Fibroblast of mammary gland (primary cell): ENCODE measurements around the gene SYPL2.
A peak's percentile ranks its signal among the peaks of the same experiment; 100 is the strongest.

Experiments used
- DNase-seq: peaks from one replicate; pipeline ENCODE4 v3.0.0-alpha.2; 2010; ENCODE audit warnings: low read depth
- H3K4me3 ChIP-seq: 2 replicates; pipeline ENCODE4 v1.5.1; 2011; ENCODE audit warnings: low read depth, mild to moderate bottlenecking, low read length, moderate library complexity; ENCODE audit not compliant: control insufficient read depth
- TF ChIP-seq, protein P1 (sequence below): conservative IDR thresholded peaks from 2 replicates; pipeline ENCODE4 v1.5.1; 2011; ENCODE audit warnings: low read depth, low read length, inconsistent platforms; ENCODE audit not compliant: control insufficient read depth, insufficient read depth

SYPL2 gene

DNA sequence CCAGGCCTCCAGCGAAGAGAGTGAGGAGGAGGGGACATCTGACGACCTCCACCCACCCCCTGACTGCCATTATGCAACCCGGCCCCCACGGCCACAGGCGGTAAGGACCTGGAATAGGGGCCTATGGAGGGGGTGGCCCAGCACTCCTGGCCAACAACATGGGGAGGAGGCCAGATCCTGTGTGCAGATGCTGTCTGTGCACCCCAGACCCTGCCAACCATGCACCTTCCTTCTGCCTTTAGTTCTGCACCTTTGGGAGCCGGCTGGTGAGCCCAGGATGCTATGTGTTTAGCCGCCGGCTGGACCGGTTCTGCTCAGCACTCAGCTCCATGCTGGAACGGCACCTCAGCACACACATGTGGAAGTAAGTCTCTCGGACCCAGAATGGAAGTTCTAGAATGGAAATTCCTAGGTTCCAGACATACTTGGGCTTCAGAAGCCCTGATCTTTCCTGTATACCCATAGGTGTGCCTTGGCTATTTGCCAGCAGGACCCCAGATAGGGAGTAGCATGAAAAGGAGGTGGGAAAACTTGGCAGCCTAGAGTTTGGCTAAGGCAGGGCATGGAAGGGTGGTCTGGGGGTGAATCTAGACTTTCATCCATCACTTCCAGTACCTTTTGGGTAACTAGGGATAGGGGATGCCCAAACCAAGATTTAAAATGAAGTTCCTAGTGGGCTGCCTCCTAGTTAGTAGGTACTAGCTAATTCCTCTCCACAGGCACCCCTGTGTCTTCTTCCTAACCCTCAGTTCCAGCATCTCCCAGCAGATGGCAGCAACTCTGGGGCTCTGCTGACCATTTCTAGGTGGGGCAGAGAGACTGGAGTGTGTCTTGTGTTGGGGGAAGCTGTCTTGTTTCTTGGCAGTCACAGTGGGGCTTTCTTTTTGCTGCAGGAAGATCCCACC is 23.9 kb downstream of the SYPL2 start:
- no peak overlapping the region for H3K4me3 ChIP-seq
- TF ChIP-seq, protein P1, sequence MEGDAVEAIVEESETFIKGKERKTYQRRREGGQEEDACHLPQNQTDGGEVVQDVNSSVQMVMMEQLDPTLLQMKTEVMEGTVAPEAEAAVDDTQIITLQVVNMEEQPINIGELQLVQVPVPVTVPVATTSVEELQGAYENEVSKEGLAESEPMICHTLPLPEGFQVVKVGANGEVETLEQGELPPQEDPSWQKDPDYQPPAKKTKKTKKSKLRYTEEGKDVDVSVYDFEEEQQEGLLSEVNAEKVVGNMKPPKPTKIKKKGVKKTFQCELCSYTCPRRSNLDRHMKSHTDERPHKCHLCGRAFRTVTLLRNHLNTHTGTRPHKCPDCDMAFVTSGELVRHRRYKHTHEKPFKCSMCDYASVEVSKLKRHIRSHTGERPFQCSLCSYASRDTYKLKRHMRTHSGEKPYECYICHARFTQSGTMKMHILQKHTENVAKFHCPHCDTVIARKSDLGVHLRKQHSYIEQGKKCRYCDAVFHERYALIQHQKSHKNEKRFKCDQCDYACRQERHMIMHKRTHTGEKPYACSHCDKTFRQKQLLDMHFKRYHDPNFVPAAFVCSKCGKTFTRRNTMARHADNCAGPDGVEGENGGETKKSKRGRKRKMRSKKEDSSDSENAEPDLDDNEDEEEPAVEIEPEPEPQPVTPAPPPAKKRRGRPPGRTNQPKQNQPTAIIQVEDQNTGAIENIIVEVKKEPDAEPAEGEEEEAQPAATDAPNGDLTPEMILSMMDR, result peak; percentile 91
- DNase-seq, result peak; percentile 63

DNA sequence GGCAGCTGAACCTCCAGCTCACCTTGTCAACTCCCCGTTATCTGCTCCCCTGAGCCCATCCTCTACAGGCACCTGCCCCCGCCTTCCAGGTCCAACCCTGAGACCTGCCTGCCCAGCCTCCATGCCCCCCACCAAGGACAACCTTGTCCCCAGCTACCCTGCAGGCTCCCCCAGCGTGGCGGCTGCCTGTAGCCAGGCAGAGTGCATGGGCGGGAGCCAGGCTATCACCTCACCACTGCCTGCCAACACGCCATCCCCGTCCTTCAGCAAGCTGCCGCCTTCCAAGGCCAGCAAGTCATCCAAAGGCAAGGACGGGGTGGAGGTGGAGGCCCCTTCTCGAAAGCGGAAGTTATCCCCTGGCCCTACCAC is 24.6 kb downstream of the SYPL2 start:
- TF ChIP-seq, protein P1, result no peak
- no peak for DNase-seq
- no peak overlapping the region for H3K4me3 ChIP-seq

DNA sequence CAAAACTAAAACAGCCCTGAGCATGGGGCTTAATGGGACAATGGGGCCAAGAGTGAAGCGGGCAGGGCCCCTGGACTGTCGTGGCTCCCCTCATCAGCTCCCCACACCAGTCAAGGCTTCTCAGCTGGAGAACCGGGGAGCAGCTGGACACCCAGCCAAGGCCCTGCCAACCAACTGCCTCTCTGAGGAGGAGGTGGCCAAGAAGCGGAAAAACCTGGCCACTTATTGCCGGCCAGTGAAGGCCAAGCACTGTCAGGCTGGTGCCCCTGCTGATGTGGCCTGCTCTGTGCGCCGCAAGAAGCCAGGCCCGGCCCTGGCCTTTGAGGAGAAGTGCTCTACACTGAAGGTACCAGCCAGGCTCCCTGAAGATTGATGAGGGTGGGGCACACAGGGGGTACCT is 25.0 kb downstream of the SYPL2 start:
- TF ChIP-seq, protein P1, result no peak
- H3K4me3 ChIP-seq, result no peak overlapping the region

DNA sequence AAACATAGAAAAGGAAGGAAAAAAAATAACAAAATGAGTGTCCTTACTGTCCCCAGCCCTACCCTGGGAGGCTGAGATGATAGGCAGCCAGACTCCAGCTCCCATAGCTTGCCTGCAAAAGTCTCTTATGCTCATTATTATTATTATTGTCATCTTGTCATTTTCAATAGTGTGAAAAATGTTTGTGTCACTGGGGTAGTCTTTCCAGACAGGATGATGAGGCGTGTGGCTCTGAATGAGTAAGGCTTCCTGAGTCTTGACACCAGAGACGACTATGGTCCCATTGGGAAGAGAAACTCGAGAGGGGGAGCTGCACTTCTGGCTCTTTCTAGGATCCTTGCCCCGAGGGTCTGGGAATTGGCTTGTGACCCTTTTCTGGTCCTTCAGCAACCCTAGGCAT is 26.4 kb downstream of the SYPL2 start:
- H3K4me3 ChIP-seq, result no peak overlapping the region
- TF ChIP-seq, protein P1, result no peak
- DNase-seq, result peak; percentile 13

More for the DNA sequence above, 25.0 kb downstream of the SYPL2 start:
- DNase-seq, result no peak

DNA sequence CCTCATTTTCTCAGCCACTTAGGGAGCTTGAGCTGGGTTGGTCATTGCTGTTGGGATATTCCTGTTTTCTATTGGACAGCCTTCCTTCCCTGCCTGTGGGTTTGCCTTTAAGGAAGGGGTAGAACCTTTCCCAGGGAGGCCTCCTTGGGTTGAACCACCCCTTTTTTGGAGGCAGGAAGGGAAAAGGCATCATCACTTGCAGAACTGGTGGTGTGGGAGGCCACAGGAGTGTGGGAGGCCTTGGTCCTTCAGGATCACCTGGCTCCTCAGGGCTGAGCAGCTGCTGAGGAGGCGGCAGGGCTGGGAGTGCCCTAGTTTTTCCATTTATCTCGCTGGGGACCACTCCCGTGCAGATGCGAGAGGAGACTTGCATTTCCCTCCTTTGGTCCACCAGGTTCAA is 26.9 kb downstream of the SYPL2 start:
- peak; percentile 8 for DNase-seq
- H3K4me3 ChIP-seq, result no peak overlapping the region
- TF ChIP-seq, protein P1, result no peak

DNA sequence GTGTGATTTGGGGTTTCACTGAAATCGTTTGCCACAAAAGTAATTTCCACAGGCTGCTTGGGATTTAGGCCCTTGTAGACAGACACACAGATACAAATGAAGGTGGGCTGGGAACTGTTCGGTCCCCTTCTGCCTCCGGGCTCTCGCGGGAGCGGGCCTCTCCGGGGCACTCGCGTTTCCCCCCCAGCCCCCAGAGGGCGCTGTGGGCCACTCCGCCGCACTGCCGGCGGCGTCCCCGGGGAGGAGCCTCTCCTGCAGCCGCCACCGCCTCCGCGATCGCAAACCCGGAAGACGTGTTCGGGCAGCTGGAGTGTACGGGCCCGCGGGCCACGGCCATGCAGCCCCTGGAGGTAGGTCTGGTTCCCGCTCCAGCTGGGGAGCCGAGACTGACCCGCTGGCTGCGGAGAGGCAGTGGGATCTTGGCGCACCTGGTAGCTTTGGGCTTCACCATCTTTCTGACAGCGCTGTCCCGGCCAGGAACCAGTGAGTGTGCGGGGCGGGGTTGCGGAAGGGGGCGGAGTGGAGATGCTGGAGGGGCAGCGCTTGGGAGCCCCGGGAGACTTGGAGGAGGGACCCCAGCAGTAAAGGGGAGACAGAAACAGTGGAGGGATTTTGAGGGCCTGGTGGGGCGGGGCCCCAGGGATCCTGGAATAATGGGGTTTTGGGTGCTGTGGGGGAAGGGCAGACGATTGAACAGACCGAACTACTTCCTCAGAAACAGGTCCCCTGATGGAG is 27.6 kb downstream of the SYPL2 start, which contains the start of gene CYB561D1:
TSS of gene CYB561D1 (plus strand) at position 290 of the 735 bp plus-strand sequence. CDS start at position 336, 46 bp downstream.
- H3K4me3 ChIP-seq, result peak within 1 kb of the TSS; percentile 79
- TF ChIP-seq, protein P1, result peak; percentile 65
- peak; percentile 71 for DNase-seq
